GM20431 (cell line): Measurements from ENCODE around the gene ZNF292.

Source experiments
- in situ Hi-C: fragments of 300-500 bp; cut with MseI, MboI; formaldehyde crosslinking; loops from one replicate; pipeline ENCODE4 v1.15.0; 2020; ENCODE audit warnings: low sequenced_read_pairs; ENCODE audit not compliant: unreplicated experiment

The ZNF292 gene

GRCh38 chr6:87154993-87155841, at the start of gene ZNF292:
Gene ZNF292 (plus strand): TSS chr6:87155565. CDS start chr6:87155592, 27 bp downstream.
- in situ Hi-C loops = no loop called here

- in situ Hi-C loops = no loop called here
Observed at GRCh38 chr6:87105823-87106222, 49.5 kb upstream of the ZNF292 start.

- in situ Hi-C loops = no loop called here
Observed at GRCh38 chr6:87110636-87111035, 44.7 kb upstream of the ZNF292 start.

- in situ Hi-C loops = no loop called here
Observed at GRCh38 chr6:87115402-87116135, 39.8 kb upstream of the ZNF292 start.

- in situ Hi-C loops = no loop called here
Observed at GRCh38 chr6:87116922-87117321, 38.4 kb upstream of the ZNF292 start.

- in situ Hi-C loops = no loop called here
Observed at GRCh38 chr6:87118054-87118453, 37.3 kb upstream of the ZNF292 start.

GRCh38 chr6:87122477-87122876, 32.9 kb upstream of the ZNF292 start:
- in situ Hi-C loops = no loop called here

- in situ Hi-C loops = no loop called here
Observed at GRCh38 chr6:87124074-87124473, 31.3 kb upstream of the ZNF292 start.

- in situ Hi-C loops = loop anchor here (25.0 kb wide), 1 partner anchor 261 kb away; no protein-coding TSS in a partner anchor
Observed at GRCh38 chr6:87126501-87126900, 28.9 kb upstream of the ZNF292 start.

GRCh38 chr6:87127737-87128136, 27.6 kb upstream of the ZNF292 start:
- in situ Hi-C loops = loop anchor here (25.0 kb wide), 1 partner anchor 260 kb away; no protein-coding TSS in a partner anchor

GRCh38 chr6:87136963-87137362, 18.4 kb upstream of the ZNF292 start:
- in situ Hi-C loops = loop anchor here (25.0 kb wide), 1 partner anchor 250 kb away; no protein-coding TSS in a partner anchor

- in situ Hi-C loops = loop anchor here (25.0 kb wide), 1 partner anchor 248 kb away; no protein-coding TSS in a partner anchor
Observed at GRCh38 chr6:87139236-87139635, 16.1 kb upstream of the ZNF292 start.

GRCh38 chr6:87139927-87140326, 15.4 kb upstream of the ZNF292 start:
- in situ Hi-C loops = loop anchor here (25.0 kb wide), 1 partner anchor 247 kb away; no protein-coding TSS in a partner anchor

- in situ Hi-C loops = loop anchor here (25.0 kb wide), 1 partner anchor 241 kb away; no protein-coding TSS in a partner anchor
Observed at GRCh38 chr6:87146363-87146762, 9.0 kb upstream of the ZNF292 start.

- in situ Hi-C loops = no loop called here
Observed at GRCh38 chr6:87150406-87150805, 5.0 kb upstream of the ZNF292 start.

GRCh38 chr6:87151471-87151780, 3.9 kb upstream of the ZNF292 start:
- in situ Hi-C loops = no loop called here

- in situ Hi-C loops = no loop called here
Observed at GRCh38 chr6:87151781-87152525, 3.4 kb upstream of the ZNF292 start.

- in situ Hi-C loops = no loop called here
Observed at GRCh38 chr6:87152526-87152955, 2.8 kb upstream of the ZNF292 start.

GRCh38 chr6:87154641-87154992, 748 bp upstream of the ZNF292 start:
- in situ Hi-C loops = no loop called here
